T-helper 9 cell (primary cell): ENCODE results near the gene MLLT3.

Experiments used
- DNase-seq: peaks from one replicate; pipeline ENCODE4 v3.0.0-alpha.2; 2020

MLLT3 gene

GRCh38 chr9:20369391-20369790 is 252.9 kb downstream of the MLLT3 start:
- DNase-seq = no peak

GRCh38 chr9:20367855-20368254 is 254.4 kb downstream of the MLLT3 start:
- DNase-seq = no peak

GRCh38 chr9:20364959-20365358 is 257.3 kb downstream of the MLLT3 start:
- DNase-seq = no peak

GRCh38 chr9:20363233-20363632 is 259.1 kb downstream of the MLLT3 start:
- no peak for DNase-seq

- no peak for DNase-seq
Measured at GRCh38 chr9:20361656-20362570, 260.4 kb downstream of the MLLT3 start.

- DNase-seq = no peak
Measured at GRCh38 chr9:20361229-20361628, 261.1 kb downstream of the MLLT3 start.

GRCh38 chr9:20358207-20358606 is 264.1 kb downstream of the MLLT3 start:
- DNase-seq = no peak

GRCh38 chr9:20357037-20357432 is 265.3 kb downstream of the MLLT3 start:
- DNase-seq = no peak

- DNase-seq = peak; percentile 3
Measured at GRCh38 chr9:20356403-20357036, 265.8 kb downstream of the MLLT3 start.

GRCh38 chr9:20355022-20355421 is 267.3 kb downstream of the MLLT3 start:
- DNase-seq = no peak

GRCh38 chr9:20353931-20354652 is 268.2 kb downstream of the MLLT3 start:
- no peak for DNase-seq

GRCh38 chr9:20353524-20353923 is 268.8 kb downstream of the MLLT3 start:
- DNase-seq = no peak

- no peak for DNase-seq
Measured at GRCh38 chr9:20352591-20352990, 269.7 kb downstream of the MLLT3 start.

GRCh38 chr9:20351715-20352114 is 270.6 kb downstream of the MLLT3 start:
- no peak for DNase-seq

- no peak for DNase-seq
Measured at GRCh38 chr9:20349568-20349967, 272.7 kb downstream of the MLLT3 start.

- DNase-seq = no peak
Measured at GRCh38 chr9:20343325-20343724, 279.0 kb downstream of the MLLT3 start.

- no peak for DNase-seq
Measured at GRCh38 chr9:20340511-20340861, 281.8 kb downstream of the MLLT3 start.

- DNase-seq = no peak
Measured at GRCh38 chr9:20335668-20336332, 286.5 kb downstream of the MLLT3 start.

- no peak for DNase-seq
Measured at GRCh38 chr9:20333991-20334390, 288.3 kb downstream of the MLLT3 start.

GRCh38 chr9:20331095-20331685 is 291.1 kb downstream of the MLLT3 start:
- DNase-seq = no peak

- DNase-seq = no peak
Measured at GRCh38 chr9:20330688-20331087, 291.6 kb downstream of the MLLT3 start.

- DNase-seq = no peak
Measured at GRCh38 chr9:20326516-20326915, 295.8 kb downstream of the MLLT3 start.

GRCh38 chr9:20325008-20325407 is 297.3 kb downstream of the MLLT3 start:
- DNase-seq = no peak
